ENCODE data around the gene IMPA2. TPM values are rescaled to one million over a fixed set of nuclear protein-coding genes. Genes with fewer than 3 reads are reported as not detected.
A peak's percentile ranks its signal among the peaks of the same experiment; 100 is the strongest.

IMPA2 gene
- total and polyA plus RNA-seq, 2 of the 13 experiments (the other 11 are each of a cell fraction or from before 2014, with no cell fraction given), result 37.8 to 71.8 TPM

DNA sequence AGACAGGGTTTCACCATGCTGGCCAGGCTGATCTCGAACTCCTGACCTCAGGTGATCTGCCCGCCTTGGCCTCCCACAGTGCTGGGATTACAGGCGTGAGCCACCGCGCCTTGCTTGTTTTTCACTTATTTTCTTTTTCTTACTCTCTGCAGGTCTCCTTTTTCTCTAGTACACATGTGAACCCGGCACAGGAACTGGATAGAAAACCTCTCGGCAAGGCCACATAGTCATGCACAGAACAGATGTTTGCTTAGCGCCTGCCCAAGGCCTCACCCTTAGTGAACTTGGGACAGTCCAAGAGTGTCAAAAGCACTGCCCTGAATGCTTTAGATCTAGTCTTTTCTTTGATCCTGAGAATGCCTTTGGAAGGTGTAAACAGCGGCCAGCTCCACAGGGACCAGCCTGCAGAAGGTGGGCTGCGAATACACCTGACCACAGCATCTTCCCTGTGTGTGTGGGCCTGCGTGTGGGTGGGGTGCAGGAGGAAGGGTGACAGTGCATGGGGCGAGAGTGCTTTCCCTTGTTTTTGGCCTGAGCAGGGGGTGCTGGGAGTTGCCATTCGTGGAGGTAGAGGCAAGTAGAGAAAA, 27.0 kb downstream of the IMPA2 start (continued):
- TF ChIP-seq, protein P1, sequence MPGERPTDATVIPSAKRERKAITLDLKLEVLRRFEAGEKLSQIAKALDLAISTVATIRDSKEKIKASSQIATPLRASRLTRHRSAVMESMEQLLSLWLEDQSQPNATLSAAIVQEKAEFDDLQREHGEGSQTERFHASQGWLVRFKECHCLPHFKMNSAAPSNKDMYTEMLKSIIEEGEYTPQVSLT (CRISPR knock-in tag; IDR thresholded peaks at IDR 0.05; ENCODE audit: borderline replicate concordance, low read depth), result no peak
- TF ChIP-seq ZSCAN20 (CRISPR knock-in tag; IDR thresholded peaks at IDR 0.05; ENCODE audit: borderline replicate concordance) (no peak), HDAC2 (CRISPR knock-in tag; IDR thresholded peaks at IDR 0.05) (peak; percentile 97), ZNF484 (CRISPR knock-in tag; IDR thresholded peaks at IDR 0.05; ENCODE audit: borderline replicate concordance, low read depth) (no peak), HMGA1 (CRISPR knock-in tag; conservative IDR thresholded peaks at IDR 0.05) (no peak), ZFP36L2 (CRISPR knock-in tag; IDR thresholded peaks at IDR 0.05) (no peak), PCBP2 (optimal IDR thresholded peaks at IDR 0.05; ENCODE audit: low read depth, low read length, poor library complexity, severe bottlenecking) (no peak), MXD4 (CRISPR knock-in tag; IDR thresholded peaks at IDR 0.05) (peak; percentile 84), PTBP1 (IDR thresholded peaks at IDR 0.05; ENCODE audit: low read depth, low read length, poor library complexity, severe bottlenecking) (no peak), NFATC3 (CRISPR knock-in tag; IDR thresholded peaks at IDR 0.05) (no peak), ZNF839 (CRISPR knock-in tag; IDR thresholded peaks at IDR 0.05; ENCODE audit: borderline replicate concordance) (no peak; the same call in 1 of the 2 replicates), RFX5 (IDR thresholded peaks at IDR 0.05; ENCODE audit: low read depth, low read length) (no peak), KDM3A (CRISPR knock-in tag; IDR thresholded peaks at IDR 0.05; ENCODE audit: low read depth) (peak; percentile 68; the same call in 1 of the 2 replicates), IKZF1 (IDR thresholded peaks at IDR 0.05) (no peak), SP4 (CRISPR knock-in tag; IDR thresholded peaks at IDR 0.05) (no peak), ZMYM3 (CRISPR knock-in tag; IDR thresholded peaks at IDR 0.05) (peak; percentile 95), ZNF350 (CRISPR knock-in tag; IDR thresholded peaks at IDR 0.05; ENCODE audit: borderline replicate concordance, low read depth) (peak; percentile 86), ZFP36 (IDR thresholded peaks at IDR 0.05; ENCODE audit: borderline replicate concordance, low read depth, low read length, partially characterized antibody) (no peak), ZNF746 (CRISPR knock-in tag; IDR thresholded peaks at IDR 0.05) (peak; percentile 84), SIN3A (IDR thresholded peaks at IDR 0.05; ENCODE audit: borderline replicate concordance, low read depth, low read length) (no peak), ZNF253 (CRISPR knock-in tag; IDR thresholded peaks at IDR 0.05; ENCODE audit: borderline replicate concordance) (no peak)
- TF ChIP-seq, protein P2, sequence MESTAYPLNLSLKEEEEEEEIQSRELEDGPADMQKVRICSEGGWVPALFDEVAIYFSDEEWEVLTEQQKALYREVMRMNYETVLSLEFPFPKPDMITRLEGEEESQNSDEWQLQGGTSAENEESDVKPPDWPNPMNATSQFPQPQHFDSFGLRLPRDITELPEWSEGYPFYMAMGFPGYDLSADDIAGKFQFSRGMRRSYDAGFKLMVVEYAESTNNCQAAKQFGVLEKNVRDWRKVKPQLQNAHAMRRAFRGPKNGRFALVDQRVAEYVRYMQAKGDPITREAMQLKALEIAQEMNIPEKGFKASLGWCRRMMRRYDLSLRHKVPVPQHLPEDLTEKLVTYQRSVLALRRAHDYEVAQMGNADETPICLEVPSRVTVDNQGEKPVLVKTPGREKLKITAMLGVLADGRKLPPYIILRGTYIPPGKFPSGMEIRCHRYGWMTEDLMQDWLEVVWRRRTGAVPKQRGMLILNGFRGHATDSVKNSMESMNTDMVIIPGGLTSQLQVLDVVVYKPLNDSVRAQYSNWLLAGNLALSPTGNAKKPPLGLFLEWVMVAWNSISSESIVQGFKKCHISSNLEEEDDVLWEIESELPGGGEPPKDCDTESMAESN (CRISPR knock-in tag; conservative IDR thresholded peaks at IDR 0.05), result peak; percentile 43; the same call in 1 of the 2 replicates
- TF ChIP-seq, protein P3, sequence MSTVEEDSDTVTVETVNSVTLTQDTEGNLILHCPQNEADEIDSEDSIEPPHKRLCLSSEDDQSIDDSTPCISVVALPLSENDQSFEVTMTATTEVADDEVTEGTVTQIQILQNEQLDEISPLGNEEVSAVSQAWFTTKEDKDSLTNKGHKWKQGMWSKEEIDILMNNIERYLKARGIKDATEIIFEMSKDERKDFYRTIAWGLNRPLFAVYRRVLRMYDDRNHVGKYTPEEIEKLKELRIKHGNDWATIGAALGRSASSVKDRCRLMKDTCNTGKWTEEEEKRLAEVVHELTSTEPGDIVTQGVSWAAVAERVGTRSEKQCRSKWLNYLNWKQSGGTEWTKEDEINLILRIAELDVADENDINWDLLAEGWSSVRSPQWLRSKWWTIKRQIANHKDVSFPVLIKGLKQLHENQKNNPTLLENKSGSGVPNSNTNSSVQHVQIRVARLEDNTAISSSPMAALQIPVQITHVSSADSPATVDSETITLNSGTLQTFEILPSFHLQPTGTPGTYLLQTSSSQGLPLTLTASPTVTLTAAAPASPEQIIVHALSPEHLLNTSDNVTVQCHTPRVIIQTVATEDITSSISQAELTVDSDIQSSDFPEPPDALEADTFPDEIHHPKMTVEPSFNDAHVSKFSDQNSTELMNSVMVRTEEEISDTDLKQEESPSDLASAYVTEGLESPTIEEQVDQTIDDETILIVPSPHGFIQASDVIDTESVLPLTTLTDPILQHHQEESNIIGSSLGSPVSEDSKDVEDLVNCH (CRISPR knock-in tag; IDR thresholded peaks at IDR 0.05), result no peak
- TF ChIP-seq, protein P4, sequence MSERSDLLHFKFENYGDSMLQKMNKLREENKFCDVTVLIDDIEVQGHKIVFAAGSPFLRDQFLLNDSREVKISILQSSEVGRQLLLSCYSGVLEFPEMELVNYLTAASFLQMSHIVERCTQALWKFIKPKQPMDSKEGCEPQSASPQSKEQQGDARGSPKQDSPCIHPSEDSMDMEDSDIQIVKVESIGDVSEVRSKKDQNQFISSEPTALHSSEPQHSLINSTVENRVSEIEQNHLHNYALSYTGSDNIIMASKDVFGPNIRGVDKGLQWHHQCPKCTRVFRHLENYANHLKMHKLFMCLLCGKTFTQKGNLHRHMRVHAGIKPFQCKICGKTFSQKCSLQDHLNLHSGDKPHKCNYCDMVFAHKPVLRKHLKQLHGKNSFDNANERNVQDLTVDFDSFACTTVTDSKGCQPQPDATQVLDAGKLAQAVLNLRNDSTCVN (CRISPR knock-in tag; IDR thresholded peaks at IDR 0.05; ENCODE audit: borderline replicate concordance), result peak; percentile 68; the same call in 1 of the 2 replicates

Data from HepG2 (cell line).